HuH-7 (cell line): ENCODE results near the gene MAP3K14.

Experiments
- DNase-seq: peaks from one replicate; pipeline ENCODE4 v3.0.0; 2011; ENCODE audit warnings: low spot score

The MAP3K14 gene

DNA sequence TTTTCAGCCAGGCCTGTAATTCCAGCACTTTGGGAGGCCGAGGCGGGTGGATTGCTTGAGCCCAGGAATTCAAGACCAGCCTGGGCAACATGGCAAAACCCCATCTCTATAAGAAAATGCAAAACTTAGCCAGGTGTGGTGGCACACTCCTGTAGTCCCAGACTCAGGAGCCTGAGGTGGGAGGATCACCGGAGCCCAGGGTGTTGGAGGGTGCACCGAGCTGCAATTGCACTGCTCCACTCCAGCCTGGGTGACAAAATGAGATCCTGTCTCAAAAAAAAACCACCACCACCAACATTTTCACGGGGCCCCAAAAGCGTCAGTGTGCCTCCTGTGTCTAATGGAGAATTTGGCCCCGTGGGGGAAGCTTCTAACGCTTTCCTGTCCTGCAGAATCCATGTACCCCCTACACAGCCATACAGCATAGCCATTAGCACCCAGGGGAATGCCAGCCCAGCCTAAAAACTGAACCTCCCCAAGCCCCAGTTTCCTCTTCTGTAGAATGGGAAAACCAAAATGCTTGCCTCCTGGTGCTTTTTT, 22.2 kb upstream of the MAP3K14 start:
- DNase-seq, result no peak

GRCh38 chr17:45338023-45338781, 21.4 kb upstream of the MAP3K14 start:
- no peak for DNase-seq

GRCh38 chr17:45336390-45337182, 19.8 kb upstream of the MAP3K14 start:
- DNase-seq, result no peak

- DNase-seq, result no peak
Observed at GRCh38 chr17:45335721-45336120, 18.9 kb upstream of the MAP3K14 start.

- no peak for DNase-seq
Observed at GRCh38 chr17:45334701-45335677, 18.2 kb upstream of the MAP3K14 start.

- no peak for DNase-seq
Observed at GRCh38 chr17:45334231-45334630, 17.4 kb upstream of the MAP3K14 start.

DNA sequence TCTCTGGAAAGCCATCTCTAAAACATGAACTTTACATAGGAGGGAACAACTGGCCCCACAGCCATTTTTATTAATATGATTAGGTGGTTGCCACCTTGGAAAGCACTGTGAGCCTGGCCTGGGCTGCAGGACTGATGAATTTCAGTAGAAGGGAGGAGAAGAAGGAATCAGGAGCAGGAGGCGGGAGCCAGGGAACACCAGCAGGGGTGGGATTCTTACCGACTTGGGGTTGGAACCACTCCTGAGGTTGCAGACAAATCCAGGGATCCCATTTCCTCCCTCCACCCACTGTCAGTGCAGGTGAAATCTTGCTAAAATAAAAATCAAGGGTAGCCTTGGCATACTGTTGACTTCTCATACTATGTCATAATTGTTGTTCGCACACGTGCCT, 16.9 kb upstream of the MAP3K14 start:
- DNase-seq, result no peak

GRCh38 chr17:45332989-45333701, 16.3 kb upstream of the MAP3K14 start:
- DNase-seq, result no peak

DNA sequence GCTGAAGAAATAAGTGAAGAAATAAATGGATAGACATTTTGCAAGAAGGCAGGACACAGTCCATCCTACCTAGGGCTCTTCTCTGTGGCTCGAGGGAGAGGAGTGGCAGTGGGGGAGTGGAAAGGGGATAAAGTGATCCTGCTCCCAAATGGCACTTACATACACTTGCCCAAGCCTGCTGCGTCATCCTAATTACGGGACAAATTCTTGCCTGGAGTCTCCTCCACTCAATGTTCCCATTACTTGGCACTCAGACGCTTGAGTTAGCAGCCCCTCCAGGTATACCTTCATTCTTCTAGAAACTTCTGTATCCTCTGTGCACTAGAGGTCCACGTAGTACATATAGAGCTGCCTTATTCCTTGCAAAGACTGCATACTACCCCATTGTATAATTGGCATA, 15.7 kb upstream of the MAP3K14 start:
- DNase-seq, result no peak

- no peak for DNase-seq
Observed at GRCh38 chr17:45326626-45327025, 9.8 kb upstream of the MAP3K14 start.

DNA sequence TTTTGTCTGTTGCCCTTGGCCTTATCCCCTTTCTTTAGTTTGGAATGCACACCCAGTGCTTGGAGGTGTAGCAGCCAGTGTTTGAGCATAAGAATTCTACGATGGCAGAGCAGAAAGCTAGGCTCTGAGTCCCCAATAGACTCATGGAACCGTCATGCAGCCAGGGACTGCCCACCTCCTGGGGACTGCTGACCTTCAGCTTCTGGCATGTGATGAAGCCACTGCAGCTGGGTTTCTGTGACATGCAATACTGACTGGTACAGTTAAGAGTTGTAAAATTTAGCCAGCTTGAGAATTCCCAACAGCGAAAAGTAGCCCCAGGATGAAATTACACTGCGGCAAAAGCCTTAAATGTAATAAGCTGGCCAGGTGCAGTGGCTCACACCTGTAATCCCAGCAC, 9.0 kb upstream of the MAP3K14 start:
- DNase-seq, result no peak

DNA sequence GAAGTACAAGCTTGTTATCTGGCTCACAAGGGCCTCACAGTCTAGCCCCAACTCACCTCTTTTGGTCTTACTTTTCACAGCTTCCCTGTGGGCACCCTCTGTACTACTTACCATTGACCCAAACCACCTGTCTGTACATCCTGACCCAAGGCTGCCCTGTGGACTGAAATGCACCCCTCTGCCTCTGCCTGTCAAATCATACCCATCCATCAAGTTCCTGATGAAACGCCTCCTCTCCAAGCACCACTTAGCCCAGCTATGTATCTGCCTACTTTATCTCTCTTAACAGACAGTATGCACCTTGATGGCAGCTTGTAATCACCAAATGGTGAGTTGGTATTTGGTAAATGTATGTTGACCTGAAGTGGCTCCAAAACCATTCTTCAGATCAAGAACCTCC, 7.5 kb upstream of the MAP3K14 start:
- no peak for DNase-seq

DNA sequence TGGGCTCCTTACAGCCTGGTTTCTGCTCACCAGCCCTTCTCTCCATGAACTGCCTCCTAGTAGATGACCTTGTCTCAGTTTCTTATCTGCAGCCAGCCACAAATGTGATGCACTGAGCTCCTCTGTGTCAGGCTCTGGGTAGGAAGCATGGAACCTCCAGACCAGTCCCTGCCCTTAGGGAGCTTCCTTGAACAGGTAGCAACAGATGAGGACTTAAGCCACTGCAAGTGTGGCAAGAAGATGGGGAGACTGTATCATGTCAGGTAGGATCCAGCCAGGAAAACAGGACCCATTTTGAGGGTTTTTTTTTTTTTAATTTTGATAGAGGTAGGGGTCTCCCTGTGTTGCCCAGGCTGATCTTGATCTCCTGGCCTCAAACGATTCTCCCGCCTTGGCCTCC, 5.3 kb upstream of the MAP3K14 start:
- DNase-seq, result no peak

DNA sequence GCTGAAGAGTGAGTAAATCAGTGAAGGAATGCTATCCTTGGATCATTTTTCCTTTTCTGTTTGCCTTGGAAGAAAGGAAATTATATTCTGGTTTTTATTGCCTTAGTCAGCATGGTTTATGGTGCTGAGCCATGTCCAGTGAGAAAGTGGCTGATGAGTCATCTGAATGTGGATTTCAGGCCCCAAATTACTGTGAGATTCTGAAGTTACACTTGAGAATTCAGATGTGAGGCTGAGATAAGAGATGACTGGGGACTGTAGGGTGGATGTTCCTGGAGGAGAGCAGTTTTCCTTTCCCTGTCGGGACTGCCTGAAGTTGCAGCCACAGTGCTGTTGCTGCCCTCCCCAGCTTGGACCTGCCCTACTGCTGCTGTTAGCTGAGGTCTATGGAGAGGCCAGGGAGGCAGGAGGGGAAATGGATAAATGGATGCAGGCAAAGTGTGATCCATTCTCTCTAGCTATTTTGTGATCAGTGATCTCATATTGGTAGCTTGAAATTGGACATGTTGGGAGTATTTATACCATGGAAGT, 4.2 kb upstream of the MAP3K14 start:
- no peak for DNase-seq

GRCh38 chr17:45320349-45320930, 3.6 kb upstream of the MAP3K14 start:
- no peak for DNase-seq

DNA sequence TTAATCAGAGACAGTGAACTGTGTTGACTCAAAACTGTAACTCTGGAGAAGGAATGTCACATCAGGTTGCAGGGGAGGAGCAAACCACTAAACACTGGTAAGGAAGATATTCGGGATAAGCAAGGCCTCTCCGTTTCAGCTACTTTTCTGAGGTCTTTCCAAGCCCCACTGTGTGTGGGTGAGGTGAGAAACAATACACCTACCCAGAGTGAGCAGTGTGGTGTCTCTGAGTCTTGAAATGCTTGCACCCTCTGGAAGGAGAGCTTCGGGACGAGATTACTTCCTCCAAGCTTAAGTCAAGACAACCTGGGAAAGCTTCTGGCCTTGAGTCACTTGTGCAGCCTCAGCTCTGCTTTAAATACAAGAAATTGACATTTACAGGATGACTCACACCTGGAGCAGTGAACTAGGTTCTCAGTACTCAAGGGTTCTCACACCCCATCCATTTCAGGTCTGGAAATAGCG, 2.5 kb upstream of the MAP3K14 start:
- no peak for DNase-seq

DNA sequence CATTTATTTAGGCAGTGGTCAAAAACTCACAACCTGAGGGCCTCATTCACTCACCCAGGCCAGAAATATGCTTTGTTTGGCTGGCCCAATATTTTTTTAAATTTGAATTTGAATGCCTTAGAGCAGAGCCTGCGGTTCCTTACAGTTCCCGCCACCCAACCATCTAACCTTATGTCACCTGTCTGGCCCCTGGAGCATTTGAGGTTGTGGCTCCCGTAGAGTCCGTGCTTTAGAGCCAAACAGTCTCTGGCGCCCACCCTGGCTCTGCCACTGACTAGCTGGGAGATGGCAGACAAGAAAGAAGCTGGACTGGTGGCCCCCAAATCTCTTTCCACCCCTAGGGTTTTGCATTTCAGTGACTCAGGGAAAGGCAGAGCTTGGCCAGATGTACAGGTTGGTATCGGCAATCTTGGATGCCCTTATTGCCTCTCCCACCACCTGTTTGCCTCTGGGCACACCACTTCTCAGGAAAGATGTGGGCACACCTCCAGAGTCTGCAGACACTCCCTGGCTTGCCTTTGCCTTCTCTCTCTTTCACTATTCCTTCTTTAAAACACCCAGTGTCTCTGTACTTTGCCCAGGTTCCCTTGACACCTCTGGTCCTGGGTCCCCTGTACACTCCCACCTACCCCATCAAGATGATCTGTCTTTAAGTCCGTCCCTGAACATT, 1.9 kb upstream of the MAP3K14 start:
- DNase-seq, result no peak

DNA sequence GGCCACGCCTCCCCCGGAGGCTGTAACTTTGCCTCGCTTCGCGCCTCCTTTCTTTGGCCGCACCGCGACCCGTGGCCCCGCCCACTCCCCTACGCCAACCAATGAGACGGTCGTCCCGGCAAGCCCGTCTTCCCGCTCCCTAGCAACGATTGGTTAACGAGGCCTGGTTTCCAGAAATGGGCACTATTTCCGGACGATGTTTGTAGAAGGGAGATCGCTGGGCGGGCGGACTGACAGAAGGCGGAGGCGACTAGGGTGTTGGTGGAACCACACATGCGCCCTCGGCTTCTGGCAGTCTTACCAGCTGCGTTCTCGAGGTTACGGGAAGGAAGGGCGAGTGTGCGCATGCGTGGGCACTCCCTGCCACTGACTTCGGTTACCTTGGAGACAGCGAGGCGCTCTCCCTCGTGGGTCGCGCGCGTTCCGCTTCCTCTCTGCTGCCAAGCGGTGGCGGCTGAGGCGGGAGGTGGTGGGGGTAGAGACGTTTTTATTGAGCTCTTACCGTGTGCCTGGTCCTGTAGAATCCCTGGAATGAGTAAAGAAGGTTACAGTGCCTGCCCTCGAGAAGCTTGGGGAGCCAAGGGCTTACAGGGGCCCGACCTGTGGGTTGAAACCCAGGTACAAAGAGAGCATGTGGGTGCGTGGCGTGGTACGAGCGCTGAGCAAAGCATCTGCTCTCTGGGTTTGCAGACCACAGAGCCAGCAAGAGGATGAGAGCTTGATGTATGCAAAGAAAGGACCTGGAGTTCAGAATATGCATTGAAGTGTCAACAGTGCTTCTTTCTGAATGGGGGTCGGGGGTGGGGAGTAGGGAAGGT, 500 bp upstream of the MAP3K14 start:
- peak; percentile 98 for DNase-seq
